ENCODE results near the gene CMYA5.

Gene CMYA5

GRCh38 chr5:79798893-79799590, 109.4 kb downstream of the CMYA5 start:
- no peak for DNase-seq

DNA sequence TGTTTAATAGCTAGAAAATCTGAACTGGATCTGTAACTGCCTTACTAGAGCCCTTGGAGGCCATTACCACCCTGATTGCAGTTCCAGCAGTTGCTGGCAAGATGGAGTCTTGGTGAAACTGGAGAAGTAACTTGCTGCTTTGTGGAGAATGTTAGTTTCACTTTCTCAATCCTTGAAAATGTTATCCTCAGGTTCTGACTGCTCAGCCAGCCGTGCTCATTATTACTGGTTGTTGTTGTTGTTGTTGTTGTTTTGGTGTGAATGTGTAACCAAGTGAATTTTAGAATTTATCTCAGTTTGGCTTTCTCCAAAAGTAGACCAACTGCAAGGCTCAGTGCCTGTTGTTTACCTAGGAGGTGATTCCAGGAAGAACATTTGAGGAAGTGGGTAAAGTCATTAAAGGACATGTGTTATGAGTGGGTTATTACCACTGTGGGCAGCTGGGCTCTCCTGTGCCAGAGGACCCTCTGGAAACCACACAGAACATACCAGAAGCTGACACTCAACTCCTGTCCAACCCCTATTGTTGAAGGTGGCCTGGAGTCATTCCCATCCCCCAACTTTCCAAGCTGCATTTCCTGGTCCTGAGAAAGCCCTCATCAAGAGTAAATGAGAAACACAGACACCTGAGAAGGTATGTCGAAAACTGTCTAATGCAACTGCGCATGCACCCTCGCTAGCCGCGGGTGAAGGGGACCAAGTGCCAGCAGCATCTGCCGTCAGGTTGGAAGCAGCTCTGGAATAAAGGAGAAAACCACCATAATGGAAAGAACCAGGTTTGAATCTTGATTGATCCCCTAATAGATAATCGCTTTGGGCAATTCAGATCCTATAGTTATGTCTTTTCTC, 111.6 kb downstream of the CMYA5 start:
- DNase-seq, result peak; percentile 5

DNA sequence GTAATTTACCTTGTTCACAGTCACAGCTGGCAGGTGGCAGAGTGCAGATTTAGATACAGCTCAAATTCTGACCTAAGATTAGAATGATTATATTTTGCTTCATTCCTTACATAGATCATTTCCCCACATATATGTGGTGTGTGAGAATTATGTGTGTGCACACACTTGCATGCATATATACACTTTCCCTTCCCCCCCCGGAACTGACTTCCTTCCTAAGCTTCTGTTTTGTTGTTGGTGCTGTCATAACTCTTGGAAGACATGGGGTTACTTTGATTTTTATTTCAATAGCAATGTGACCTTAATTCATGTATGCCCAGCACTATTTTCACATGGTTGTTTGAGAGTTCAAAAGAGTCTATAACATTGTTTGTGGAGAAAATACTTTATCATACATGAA, 112.8 kb downstream of the CMYA5 start:
- DNase-seq, result no peak

DNA sequence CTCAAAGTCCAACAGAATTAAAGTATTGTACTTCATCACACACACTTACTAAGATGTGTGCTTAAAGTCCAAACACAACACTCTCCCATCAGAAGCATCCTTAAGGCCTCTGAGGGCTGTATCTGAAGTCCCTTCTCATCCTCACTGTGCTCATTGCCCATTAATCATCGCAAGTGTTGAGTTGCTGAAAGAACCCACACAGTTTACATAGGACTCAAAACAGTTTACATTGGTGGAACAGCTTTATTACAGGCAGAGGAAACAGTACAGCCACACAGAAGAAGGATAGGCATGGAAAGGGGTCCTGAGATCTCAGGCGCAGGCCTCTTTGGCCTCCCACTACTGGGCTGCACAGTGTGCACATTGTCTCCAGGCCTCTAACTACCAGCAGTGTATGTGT, 113.4 kb downstream of the CMYA5 start:
- DNase-seq, result no peak

DNA sequence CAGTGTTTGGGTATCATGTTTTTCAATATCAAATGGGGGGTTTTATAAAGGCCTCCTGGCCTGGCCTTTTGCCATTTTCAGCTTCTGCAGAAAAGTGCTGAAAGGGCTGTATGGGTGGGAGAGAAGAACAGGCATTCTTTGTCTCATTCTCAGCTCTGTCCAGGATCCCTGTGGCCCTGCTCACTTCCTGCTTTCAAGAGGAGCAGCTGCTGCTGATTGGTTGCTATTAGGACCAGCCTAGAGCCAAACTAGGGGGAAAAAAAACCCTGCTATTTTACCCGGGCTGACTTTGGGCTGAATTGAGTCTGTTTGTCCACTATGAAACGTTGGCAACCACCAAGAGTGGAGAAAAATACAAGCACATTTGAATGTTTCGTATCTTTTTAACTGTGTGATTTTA, 117.1 kb downstream of the CMYA5 start:
- DNase-seq, result no peak

GRCh38 chr5:79809743-79810142, 120.1 kb downstream of the CMYA5 start:
- no peak for DNase-seq

GRCh38 chr5:79811081-79811480, 121.4 kb downstream of the CMYA5 start:
- DNase-seq, result no peak

DNA sequence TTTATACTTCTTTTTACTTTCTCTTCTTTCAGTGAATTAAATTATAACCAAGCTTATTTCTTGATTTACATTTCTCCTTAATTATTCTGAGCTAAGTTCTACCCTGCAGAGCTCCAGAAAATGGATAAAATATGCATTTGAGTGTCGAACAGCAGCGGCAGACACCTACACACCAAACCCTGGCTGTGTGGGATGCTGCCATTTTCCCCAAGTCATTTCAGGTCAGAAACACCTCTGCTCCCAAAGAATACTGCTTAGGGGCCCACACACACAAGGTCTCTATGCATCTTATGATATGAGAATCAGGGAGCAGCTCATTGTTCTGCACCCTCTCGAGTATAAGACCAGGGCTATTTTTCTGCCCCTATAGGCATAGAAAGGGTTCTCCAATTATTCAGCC, 122.3 kb downstream of the CMYA5 start:
- DNase-seq, result no peak

DNA sequence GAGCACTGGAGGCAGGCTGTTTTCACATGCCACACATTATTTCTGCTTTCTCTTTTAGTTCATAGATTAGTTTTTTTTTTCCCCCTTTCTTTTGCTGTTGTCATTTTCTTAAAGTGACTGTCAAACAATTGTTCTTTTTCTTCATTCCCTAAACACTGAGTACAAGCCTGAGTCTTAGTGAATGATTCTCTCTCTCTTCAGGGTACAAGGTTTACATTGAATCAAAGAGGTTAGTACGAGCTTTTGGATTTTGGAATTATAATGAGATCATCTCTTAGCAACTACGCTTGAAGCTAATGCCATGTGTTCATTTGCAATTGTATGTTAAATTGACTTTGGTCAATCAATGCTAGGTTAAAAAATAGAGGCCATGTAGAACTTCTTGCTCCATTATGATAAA, 125.1 kb downstream of the CMYA5 start:
- no peak for DNase-seq

- no peak for DNase-seq
Measured at GRCh38 chr5:79816014-79816413, 126.4 kb downstream of the CMYA5 start.

GRCh38 chr5:79820648-79821047, 131.0 kb downstream of the CMYA5 start:
- DNase-seq, result no peak

GRCh38 chr5:79824444-79824843, 134.8 kb downstream of the CMYA5 start:
- DNase-seq, result no peak

DNA sequence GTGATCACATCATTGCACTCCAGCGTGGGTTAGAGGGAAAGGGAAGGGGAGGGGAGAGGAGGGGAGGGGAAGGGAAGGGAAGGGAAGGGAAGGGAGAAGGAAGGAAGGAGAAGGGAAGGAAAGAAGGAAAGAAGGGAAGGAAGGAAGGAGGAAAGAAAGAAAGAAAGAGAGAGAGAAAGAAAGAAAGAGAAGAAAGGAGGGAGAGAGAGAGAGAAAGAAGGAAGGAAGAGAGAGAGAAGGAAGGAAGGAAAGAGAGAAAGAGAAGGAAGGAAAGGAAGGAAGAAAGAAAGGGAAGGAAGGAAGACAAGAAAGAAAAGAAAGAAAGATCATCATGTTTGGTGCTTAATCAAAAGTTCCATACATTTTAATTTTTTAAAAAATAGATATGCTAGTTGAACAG, 136.2 kb downstream of the CMYA5 start:
- no peak for DNase-seq

DNA sequence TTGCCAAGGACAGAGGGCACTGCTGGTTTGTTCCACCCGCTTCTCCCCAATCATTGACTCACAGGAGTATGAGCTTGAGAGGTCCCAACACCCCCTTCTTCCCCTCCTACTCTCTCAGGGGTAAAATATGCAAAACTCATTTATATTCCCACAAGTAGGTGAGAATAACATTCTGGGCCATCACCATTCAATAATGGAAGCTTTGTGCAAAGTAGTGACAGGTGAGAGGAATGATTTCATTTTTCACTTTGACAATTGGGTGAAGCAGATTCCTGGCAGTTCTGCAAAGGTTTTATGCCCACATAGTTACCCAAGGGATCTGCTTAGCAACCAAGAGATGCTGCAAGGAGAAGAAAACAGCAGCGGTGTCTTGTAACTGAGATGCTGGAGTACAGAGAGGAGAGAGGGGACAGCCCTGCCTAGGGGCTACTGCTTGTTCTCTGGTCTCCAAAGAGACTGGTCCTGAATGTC, 137.6 kb downstream of the CMYA5 start:
- no peak for DNase-seq

DNA sequence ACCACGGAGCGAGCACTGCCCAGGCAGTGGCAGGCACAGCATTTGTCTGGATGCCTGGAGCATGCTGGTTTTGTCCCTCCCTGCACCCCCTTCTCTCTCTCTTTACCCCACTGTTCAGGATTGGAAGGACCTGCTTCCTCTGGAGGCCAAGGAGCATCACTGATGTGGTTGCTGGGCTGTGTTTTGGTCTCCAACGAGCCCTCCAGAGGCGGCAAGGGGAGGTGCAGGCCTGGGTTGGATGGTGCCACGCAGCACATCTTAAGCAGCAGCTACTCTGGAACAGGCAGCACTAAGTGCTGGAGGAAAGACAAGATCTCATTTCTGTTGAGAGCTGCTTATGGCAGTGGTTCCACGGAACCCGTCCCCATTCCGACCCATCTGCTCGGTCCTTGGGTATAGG, 139.6 kb downstream of the CMYA5 start:
- no peak for DNase-seq

DNA sequence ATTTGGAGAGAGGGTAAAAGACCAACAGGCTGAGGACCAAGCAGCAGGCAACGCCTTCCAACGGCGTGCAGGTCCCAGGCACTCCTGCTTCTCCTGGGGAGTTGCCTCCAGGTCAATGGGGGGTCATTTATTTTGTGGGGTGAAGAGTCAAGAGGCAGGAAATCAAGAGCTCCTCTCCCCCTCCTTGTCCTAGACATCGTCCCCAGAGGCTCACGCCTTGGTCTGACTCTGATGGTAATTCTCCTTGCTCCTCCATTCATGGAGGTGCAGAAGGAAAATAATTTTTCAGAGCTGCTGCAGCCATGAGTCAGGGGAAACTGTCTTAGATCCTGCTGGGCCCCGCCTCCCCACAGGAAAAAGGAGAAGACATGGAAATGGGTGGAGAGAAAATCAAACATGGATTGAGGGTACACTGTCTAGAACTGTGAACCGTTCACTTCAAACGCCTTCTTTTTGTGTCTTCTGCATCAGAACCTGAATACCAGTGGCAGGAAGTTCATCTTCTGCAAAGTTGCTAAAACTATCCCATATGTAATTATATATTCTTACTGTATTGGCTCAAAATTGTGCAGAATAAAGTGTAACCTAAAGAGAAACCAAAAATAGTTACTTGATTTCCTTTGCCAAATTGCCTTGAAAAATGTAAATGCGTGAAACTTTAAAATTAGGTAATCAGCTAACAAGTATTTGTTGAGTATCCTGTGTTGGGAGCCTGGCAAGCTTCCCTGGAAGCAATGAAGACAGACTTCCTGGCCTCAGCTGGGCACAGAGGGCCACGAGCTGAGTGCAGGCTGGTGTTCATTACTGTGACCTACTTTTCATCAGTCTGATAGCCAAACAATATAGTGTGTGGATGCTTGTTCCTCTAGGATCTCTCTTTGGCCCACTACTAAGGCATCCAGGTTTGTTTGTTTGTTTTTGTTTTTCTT, 142.0 kb downstream of the CMYA5 start:
- no peak for DNase-seq

- no peak for DNase-seq
Measured at GRCh38 chr5:79832911-79833310, 143.3 kb downstream of the CMYA5 start.

DNA sequence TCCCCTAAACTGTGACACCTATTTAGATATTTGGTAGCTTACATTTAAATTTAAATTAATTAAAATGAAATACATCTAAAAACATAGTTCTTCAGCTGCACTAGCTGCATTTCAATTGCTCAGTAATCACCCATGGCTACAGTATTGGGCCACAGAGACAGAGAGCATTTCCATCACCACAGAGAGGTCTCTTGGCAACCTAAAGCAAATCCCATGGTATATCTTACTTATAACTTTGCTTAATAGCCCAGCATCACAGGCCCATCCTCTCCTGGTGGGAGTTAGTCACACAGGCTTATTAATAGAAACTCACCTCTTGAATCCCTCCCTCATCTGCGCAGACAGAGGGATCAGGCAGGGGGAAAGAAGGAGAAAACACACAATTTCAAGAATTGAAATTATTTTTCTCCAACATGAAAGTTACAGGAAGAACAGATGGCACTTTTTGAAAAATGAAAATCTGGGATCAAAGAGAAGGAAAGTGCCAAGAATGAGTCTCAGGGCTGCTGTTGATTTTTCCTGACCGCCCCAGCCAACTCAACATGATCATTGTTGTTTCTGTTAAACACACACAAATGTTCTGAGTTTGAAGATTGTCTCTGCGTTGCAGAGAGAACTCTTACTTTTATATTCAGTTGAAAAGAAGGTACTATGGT, 144.6 kb downstream of the CMYA5 start:
- DNase-seq, result no peak

DNA sequence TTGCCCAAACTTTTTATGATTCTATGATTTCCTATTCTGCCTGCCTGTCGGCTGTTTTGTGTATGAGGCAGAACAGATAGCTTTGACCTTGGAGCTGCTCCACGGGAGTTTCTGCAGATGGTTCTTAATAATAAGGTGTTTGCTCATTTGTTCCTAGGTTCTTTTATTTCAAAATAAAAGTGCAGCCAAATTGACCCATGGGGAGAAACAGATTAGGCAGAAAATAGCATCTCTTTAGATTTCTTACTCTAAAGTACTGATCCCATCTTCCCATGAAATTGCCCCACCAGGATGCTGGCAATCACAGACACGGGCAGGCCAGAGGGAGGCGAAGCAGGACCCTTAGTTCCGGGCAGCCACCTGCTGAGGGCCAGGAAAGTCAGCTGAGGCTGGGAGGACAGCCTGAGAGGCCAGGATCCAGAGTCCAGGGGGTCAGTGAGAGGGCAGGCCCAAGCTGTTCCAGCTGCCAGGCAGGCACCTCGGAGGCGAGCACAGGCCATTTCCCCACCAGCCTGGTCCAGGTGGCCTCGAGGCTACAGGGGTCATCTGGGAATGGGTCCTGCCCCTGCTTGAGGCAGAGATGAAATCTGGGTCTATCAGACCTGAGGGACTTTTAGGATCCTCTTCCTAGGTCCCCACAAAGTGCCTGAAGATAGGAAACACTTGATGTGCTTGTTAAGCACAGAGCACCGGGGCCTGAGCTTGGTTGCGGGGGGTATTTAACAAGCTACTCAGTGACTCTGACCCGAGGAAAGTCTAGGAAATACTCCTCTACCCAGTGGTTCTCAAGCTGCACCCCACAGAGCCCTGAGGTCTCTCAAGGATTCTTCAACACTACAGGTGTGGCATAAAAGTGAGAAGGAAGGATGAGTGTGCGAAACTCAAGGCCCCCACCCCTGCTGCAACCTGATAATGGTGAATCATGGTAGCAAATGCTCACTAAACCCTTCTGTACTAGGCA, 145.4 kb downstream of the CMYA5 start:
- DNase-seq, result no peak

- DNase-seq, result no peak
Measured at GRCh38 chr5:79837761-79838551, 148.3 kb downstream of the CMYA5 start.

Measured in HCEC 1CT (cell line).